Right forelimb (tissue), 1 donor: Measurements from ENCODE around the gene HCN2.

Experiments used
- DNase-seq: peaks from one replicate; pipeline ENCODE4 v3.0.0-alpha.2; 2018

Gene HCN2

DNA sequence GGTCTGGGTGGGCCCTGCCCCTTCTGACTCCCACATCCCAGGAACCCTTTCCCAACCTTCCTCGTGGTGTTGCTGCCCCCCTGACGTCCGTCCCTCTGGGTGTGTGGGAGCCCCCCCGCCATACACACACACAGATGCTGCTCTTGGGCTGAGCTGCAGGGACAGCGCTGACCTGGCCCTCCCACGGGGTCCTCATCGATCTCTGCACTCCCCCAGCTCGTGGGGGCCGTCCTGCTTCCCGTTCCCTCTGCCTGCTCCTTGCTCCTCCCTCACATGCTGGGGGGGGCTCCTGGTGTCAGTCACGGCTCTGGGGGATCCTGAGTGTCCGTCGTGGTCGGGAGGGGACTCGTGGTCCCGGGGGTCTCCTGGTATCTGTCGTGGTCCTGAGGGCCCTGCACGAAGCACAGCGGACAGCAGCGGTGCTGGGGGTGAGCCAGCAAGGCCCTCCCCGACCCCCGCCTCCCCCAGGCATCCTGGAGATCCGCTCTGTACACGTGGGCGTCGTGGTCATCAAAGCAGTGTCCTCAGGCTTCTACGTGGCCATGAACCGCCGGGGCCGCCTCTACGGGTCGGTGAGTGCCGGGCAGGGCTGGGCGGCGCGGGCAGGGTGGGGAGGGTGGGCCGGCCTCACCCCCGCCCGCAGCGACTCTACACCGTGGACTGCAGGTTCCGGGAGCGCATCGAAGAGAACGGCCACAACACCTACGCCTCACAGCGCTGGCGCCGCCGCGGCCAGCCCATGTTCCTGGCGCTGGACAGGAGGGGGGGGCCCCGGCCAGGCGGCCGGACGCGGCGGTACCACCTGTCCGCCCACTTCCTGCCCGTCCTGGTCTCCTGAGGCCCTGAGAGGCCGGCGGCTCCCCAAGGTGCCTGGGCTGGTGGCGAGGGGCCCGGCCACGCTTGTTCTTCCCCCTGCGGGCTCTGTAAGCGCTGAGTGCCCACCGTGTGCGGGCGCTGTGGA lies 53.4 kb downstream of the HCN2 start:
- no peak for DNase-seq

DNA sequence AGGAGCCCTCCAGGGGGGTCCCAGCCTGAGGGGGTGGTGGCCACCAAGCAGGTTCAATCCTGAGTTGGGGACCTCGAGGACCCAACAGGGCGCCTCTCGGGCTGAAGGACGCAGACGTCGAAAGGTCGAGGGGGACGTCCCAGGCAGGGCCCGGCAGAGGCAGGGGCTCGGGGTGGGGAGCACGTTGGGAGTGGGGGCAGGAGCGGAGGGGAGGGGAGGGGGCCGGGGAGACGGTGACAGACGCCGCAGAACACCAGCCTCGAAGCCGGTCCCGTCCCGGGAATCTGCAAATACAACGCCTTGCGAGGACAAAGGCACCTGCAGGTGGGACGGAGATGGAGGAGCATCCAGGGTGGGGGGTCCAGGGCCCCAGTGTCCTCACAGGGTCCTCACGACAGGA lies 54.1 kb downstream of the HCN2 start:
- DNase-seq, result no peak

DNA sequence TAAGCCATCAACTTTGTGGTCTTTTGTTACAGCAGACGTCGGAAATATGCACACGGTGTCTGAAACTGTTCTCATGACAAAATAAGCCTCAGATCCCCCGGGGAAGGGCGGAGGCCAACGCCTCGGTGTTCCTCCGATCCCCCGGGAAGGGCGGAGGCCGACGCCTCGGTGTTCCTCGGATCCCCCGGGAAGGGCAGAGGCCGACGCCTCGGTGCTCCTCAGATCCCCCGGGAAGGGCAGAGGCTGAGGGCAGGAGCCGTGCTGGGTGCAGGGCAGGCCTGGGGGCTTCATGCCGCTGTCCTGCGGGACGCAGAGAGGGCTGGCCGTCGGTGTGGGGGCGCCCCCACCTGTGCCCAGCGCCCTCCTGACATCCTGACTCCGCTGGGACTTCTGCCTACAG lies 54.7 kb downstream of the HCN2 start:
- no peak for DNase-seq

DNA sequence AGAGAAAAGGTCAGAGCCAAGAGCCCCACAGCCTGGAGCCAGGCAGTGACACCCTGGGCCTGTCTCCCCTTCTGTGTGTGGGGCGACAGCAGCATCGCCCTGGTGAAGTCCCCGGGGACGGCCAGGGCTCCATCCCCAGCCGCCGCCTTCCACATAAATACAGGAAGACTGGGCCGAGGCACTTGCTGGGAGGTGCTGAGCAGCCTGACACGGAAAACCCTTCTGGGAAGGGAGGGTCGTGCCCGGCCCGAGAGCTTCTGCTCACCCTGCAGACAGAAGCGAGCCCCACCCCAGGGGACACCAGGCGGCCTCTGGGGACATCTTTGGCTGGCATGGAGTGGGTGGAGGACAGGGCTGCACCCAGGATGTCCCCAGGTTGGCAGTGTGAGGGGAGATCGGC lies 55.1 kb downstream of the HCN2 start:
- DNase-seq, result no peak

DNA sequence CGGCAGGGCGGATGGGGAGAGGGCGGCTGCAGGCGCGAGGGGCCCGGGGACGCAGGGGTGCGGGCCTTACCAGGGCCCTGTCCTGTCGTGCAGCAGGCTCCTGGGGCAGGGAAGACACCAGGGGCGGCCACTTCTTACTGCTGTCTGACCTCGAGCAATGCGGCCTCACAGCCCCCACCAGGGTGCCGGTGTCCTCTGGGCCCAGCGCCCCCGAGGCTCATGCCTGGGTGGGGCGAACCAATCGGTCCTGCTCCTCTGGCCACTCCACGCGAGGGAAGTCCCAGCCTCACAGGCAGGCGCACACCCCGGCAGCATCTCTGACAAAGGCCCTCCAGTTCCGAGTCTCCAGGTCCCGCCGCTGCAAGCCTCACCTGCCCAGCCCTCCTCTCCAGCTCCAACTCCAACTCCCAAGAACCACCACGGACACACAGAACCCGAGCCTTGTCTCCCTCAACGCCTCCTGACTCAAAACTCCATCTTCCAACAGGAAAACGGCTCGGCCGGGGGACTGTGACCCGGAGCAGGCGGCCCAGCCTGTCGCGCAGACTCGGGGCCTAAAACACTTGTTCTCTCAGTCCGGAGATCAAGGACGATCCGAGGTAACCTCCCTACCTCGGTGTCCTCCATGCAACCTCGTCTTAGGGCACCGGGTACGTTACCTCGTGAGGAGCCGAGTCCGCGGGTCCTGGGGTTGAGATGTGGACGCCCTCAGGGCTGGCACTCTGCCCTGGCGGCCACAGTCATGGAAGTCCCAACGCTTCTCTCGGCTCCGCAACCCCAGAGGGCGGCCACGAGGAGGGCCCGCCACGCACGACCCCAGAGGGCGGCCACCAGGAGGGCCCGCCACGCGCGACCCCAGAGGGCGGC lies 56.5 kb downstream of the HCN2 start:
- no peak for DNase-seq

DNA sequence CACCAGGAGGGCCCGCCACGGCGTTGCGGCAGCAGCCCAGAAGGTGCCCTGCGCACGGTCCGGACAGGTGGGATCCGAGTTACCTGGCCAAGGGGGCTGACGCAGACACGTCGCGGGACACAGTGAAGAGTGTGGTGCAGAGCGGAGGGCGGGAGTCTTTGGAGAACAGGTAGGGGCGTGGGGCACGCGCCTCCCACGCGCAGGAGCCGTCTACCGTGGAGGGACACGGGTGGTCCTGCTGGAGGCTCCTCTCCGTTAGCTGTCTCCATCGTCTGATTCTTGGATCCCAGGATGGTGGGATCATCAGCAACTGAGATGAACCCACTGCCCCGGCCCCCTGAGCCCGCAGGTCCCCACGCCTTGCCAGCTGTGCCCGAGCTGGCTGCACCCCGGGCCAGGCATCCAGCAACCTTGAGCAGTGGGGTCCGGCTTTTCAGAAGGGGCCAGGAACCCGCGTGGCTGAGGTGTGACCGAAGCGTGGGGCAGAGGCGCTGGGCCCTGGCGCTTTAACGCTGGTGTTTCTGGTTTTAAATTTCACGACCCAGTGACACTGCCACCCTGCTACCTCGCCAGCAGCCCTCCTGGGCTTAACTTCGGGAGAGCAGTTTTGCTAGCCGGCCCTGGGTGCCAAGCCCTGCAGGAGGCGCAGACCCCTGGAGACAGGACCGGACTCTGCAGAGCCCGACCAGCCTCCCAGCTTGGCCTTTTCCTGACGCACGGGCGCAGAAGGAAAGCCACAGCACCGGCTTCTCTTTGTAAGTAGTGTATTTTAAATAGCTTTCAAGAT lies 57.3 kb downstream of the HCN2 start:
- DNase-seq, result no peak

DNA sequence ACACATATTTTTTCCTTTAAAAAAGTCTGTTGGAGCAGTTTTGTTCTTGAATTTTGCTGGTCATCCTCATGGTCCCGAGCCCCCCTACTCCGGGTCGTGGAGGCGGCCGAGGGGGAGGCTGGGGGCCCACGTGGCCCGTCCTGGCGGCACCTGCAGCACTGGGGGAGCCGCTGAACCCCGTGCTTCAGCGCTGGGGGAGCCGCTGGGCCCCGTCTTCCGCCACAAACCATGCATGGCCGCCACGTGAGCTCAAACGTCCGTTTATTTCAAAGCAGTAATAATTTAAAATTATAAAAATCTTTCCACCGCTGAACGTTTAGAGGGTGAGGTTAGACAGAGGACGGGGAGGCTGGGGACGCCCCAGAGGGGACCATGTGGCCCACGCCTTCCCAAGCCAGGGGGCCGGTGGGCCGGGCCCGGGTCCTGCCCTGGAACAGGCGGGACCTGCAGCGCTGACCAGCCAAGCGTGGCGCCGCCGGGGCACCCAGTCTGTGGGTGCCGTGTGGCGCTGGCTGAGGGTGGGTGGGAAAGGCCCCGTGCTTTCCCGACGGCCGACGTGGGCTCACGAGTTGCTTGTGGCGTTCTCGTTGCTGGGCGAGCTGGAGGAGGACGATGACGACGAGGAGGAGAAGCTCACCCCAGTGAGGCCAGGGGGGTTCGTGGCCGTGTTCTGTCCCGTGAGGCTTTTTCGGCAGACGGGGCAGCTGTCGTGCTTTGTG lies 58.0 kb downstream of the HCN2 start:
- DNase-seq, result no peak

DNA sequence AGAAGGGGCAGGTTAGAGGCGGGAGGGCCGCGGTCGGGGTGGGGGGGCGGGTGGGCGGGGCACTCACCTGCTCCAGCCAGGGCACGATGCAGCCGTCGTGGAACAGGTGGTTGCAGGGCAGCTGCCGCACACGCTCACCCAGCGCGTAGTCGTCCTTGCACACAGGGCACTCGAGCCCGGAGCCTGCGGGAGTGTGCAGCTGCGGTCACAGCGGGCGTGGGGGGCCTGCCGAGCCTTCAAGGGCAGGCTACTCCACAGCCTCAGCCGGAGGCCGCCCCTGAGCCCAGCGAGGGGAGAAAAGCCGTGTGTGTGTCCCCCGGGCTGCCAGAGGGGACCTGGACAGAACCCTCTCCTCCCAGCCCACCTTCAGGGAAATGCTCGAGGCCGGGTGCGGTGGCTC lies 58.6 kb downstream of the HCN2 start:
- no peak for DNase-seq

DNA sequence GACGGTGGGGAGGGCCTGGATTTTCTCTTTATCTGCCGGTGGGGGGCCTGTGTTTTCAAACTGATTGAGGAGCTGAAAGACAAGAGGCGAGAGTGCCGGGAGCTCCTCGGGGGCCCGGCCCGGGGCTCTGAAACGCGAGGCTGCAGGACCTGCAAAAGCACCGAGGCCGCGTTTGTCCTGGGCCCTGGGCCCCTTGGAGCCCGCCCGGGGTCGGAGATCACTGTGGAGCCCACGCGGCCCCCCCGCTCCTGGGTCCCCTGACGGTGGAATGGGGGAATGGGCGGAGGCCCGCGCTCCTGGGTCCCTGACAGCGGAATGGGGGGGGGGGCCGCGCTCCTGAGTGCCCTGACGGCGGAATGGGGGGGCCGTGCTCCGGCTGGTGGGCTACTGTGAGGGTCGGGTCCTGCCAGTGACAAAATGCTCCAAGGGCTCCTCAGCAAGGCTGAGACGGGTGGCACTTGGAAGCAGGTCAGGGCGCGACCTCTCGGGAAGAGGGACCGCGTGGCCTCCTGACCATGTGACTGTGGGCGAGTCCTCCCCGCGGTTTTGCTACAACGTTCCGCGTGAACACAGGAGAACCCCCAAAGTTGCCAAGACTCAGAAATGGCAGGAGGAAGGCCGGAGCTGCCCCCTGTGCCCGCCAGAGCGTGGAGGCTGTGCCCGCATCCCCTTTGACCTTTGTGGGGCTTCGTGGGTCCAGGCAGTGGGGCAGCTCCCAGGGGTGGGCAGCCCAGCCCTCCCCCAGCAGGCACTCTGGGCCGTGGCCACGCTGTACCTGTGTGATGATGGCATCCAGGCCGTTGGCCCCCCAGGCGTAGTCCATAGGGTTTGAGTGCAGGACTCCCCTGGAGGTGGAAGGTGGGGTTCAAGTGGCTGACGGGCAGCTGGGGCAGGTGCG lies 59.5 kb downstream of the HCN2 start:
- no peak for DNase-seq

DNA sequence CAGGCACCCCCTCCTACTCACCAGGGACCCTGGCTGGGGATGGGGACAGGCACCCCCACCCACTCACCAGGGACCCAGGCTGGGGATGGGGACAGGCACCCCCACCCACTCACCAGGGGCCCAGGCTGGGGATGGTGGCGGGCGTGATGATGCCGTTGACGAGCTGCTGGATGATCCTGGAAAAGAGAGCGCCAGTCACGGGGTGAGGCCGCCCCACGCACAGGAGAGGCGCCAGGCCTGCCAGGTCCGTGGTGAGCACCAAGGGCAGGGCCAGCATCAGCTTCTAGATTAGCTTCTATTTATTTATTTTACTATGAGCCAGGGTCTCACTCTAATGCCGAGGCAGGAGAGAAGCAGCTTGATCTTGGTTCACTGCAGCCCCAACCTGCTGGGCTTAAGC lies 60.4 kb downstream of the HCN2 start:
- no peak for DNase-seq

DNA sequence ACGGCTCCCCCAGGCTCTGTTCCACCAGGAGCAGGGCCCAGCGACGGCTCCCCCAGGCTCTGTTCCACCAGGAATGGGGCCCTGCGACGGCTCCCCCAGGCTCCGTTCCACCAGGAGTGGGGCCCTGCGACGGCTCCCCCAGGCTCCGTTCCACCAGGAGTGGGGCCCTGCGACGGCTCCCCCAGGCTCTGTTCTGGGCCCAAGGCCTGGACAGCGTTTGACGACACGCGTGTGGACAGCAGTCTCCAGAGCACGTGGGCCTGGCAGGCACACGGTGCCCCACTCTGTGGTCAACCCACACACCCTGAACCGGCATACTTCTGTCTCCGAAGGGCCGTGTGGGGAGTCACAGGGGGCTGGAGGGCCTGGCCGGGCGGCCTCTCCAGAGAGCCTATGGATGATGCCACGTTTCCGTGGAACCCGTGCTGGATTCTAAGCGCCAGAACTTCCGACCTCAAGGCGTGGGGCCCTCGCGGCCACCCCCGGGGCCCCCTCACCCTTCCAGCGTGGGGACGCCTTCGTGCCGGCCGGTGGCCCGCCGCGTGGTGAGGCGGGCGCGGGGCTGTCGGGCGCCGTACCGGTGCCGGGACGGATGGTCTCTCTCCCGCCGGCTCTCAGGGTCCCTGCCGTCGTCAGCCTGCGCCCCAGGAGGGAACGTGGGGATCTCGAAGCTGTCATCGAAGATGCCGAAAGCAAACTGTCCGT lies 61.6 kb downstream of the HCN2 start:
- no peak for DNase-seq

DNA sequence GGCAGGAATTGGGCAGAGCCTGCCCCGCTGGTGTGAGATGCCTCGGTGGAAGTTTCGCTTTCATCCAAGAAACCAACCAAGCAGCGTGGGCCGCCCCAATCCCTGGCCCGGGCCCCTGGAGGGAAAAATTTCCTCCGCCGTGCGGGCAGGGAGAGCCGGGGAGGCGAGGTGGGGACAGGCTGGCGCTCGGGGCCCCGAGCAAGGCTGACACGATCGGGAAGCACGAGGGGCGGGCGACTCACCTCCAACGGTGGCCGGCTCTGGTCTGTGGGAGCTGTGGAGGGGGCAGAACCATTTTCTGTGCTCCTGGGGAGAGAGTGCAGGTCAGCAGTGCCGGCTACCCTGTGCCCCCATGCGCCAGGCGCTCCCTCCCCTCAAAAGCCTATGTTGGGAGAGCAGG lies 62.3 kb downstream of the HCN2 start:
- DNase-seq, result no peak

DNA sequence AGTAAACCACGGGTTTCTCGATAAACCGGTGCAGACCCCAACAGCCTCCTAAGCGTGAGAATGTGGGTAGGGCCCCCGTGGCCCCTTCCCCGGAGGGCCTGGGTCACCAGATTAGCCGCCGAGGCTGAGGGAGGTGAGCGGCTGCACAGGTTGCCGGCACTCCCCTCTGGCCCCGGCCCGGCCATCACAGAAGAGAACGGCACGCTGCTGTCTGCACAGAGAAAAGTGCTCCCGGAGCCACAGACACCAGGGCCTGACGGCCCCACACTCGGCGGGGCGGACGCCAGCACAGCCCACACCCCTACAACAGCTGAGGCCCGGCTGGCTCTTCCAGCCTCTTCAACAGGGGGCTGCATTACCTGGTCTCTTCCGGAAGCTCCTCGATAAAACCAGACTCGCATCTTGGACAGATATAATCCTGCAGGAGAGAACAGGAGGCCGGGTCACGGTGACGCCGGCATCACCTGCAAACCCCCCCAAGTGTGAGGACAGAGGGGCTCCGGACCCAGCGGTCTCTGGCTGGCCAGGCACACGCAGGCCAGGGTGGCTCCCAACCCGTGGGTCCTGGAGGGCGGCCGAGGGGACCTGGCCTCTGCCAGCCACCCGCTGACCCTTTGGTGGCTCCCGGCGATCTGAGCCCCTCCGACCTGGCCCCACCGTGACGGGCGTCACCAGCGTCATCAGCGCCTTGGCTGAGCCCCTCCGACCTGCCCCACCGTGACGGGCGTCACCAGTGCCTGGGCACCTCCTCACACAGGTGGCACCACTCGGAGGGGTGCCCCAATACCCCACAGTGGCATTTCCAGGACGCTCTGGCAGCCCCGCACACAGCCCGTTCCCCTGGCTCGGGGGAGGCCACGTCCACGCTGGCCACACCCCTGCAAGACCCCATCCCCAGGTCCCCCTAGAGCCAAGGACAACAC lies 63.0 kb downstream of the HCN2 start:
- no peak for DNase-seq

DNA sequence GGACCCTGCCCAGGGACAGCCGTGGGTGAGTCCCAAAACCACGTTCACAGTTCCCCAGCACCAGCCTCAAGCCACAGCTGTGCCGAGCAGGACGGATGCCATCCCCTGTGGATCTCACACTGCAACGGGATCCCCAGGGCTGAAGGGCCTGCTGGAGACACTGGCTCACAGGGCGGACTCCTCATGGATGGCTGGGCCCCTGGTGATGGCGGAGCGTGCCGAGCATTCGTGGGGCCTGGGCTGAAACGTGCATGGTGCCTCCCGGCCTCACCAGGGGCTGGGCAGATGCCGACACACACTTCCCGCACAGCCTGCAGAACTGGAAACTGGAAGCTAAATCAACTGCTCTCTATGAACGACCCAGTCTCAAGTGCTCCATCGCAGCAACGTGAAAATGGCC lies 63.7 kb downstream of the HCN2 start:
- DNase-seq, result no peak

DNA sequence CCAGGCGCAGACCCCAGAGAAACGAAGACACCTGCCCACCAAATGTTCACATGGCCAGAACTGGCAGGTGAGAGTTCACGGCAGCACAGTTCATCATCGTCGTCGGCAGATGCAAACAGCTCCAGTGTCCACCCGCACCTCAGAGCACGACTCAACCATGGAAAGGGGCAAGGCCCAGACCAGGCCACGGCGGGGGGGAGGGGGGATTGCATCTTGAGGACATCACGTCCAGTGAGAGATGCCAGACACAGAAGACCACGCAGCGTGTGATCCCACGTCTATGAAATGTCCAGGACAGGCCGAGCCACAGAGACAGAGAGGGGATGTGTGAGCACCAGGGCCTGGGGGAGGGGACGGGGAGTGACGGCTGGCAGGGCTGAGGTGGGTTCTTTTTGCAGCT lies 66.0 kb downstream of the HCN2 start:
- no peak for DNase-seq

DNA sequence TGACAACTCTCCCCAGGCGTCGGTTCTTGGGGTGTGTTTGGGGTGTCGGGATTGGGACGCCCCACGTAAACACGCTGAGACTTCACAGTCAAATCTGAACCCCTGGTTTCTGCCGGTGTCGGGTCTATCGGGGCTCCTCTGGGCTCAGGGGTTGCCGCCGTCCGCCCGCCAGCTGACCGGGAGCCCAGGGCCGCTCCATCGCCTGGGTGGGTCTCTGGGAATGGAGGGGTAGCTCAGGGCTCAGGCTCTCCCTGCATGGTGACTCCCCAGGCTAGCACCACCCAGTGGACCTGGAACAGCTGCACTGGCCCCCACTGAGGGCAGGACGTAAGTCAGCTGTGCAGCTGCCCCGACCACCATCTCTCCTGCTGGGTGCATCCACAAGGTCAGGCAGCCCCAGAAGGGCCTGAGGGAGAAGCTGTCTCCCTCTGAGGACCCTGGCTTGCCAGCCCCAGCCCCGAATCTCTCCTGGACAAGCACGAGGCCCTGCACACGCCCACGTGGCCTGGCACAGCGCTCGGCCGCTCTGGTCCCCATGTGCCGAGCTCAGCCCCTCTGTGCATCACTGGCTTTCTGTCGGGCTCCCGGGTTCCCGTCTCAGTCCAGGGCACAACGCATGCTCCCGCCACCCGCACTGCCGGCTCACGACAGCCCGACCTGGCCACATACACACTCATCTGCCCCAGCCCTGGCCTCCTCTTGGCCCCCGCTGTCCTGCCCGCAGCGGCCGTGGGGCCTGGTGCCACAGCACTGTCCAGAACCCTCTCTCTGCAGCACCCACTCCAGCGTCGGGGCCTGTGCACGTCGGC lies 67.3 kb downstream of the HCN2 start:
- no peak for DNase-seq

DNA sequence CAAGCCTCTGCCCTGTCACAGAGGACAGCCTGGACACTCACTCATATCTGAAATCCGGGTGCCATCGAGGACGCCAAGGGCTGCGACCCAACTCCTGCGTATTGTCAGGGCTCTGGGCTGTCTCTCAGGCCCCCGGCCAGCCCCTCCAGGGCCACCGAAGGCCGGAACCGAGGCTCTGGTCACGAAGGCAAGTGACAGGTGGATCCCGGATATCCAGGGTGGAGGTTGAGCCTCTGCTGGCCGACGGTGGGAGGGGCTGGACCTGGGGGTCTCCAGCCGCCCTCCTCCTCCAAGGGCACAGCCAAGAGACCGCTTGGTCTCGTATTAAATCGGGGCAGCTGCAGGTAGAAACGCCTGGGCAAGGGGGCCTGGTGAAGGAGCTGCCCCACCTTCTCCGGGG lies 67.9 kb downstream of the HCN2 start:
- DNase-seq, result no peak

DNA sequence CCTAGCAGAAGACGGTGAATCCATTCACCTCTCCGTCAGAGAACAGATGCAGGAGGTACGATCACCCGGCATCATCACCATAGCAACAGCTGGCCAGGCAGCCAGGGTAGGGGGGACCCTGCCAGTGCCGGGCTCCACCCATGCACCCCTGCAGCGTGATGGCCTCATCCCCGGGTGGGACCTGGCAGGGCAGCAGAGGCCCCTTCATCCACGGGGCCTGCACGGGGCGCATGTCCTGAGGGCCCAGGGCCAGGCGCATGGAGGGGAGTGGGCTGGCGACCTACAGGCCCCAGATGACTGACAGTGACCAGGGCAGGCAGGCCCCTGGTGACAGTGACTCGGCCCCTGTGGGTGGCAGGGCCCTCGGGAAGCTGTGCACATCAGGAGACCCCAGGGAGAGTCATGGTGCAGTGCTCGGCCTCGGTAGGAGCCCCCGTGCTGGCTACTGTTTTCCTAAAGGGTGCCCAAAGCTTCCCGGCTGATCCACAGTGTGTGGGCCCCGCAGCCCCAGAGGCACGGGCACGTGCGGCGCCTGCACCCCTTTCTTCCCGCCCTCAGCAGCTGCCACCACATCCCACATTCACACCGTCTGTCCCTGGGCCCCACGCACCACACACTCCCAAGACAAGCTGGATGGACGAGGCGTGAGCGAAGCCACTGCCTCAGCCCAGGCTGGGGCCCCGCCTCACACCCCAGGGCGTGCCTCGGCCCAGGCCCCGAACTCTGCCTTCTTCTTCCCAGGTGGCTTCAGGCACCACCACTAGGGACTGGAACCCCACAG lies 68.6 kb downstream of the HCN2 start:
- DNase-seq, result no peak
